CD4-positive, alpha-beta T cell treated with Interleukin-15 for 1 hour (primary cell): Measurements from ENCODE around the gene IL3.

Source experiments
- DNase-seq: peaks from one replicate; pipeline ENCODE4 v3.0.0-alpha.2; 2020

IL3 gene

DNA sequence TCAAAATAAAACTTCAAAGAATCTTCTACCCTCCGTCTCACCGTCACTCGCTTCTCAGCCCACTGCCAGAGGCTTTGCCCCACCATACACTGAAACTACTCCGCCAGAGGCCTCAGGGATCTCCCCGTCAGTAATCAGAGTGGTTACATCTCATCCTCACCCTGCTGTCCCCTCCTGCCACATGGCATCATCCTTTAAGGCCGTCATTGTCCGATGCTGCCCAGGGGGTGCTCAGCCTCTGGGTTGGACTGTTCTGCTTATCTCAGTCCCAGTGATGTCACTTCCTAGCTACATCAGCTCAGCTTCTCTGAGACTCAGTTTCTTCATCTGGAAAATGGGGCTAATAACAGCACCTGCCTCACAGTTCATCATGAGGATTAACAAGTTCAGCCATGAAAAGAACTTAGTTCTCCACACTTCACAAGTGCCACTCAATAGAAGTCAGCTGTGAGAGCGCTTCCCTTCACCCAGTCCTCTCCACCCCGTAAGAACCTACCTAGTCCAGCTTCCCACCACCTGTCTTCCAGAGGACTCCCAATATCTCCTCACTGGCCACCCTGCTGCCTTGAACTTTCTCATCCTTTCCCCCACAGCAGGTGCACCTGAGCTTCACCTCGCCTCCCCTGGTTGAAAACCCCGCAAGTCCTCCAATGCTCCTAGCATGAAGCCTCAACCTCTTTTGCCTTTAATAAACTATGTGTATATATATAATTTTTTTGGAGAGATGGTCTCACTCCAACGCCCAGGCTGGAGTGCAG is 2.8 kb upstream of the IL3 start:
- no peak for DNase-seq

- DNase-seq = no peak
Observed at GRCh38 chr5:132058646-132059042, 1.8 kb upstream of the IL3 start.

DNA sequence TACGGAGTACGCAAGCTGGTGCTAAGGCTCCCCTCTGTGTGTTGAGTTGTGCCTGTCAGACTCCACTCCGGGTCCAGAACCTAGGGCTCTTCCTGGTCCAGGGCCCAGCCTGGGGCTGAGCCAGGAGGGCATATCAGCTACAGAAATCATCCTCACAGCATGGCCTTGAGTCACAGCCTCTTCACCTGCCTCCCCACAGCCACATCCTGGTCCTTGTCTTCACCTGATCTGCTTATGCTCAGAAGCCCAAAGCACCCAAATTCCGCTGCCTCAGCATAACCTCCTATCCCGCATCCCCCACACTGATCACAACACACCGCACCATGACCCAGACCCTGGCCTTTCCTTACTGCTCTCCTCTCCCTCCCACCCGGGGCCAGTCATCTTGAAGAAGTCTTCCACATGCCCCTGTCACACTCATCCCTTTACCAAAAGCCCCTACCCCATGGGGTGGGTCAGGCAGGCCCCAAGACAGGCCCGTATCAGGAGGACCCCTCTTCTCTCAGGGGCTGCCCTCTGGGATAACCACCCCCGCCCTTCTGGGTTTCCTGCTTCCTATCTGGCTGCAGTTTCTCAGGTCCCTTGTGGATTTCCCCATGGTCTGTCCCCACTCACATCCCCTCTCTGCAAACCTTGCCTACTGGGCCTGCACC is 1.3 kb upstream of the IL3 start:
- DNase-seq = no peak

- no peak for DNase-seq
Observed at GRCh38 chr5:132059696-132060500, 557 bp upstream of the IL3 start.

DNA sequence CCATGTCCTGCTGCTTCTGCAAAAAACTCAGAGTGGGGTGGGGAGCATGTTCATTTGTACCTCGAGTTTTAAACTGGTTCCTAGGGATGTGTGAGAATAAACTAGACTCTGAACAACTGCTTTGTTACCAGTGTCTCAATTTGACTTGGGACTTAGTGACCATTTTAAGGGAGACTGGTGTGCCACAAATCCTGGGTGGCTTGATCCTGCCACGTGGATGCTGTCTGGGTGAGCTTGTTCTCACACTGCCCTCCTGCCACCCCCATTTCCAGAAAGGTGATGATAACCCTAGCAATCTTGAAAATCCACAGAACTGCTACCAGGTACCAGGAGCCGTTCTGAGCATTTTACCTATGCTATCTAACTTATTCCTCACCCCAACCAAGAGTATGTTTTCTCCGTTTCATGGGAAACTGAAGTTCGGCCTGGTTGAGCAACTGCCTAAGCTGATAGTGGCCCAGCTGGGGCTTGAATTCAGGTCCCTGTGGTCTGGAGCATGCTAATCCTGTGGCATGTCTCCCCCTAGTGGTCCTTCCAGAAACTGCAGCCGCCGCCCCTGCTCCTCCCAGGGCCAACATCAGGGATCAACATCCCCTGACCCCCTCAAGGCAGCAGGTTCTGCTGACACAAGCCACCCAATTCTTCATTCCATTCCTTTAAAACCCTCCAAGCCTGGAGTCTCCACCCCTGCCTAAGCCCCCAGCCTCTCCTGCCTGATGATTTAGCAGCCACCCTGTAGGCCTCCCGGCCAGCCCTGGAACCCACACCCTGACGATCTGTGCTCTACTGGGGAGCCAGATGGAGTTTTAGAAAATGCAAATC is 2.8 kb downstream of the IL3 start:
- peak; percentile 62 for DNase-seq

GRCh38 chr5:132064140-132064539 is 3.7 kb downstream of the IL3 start:
- no peak for DNase-seq

GRCh38 chr5:132064738-132065331 is 4.4 kb downstream of the IL3 start:
- peak; percentile 68 for DNase-seq

DNA sequence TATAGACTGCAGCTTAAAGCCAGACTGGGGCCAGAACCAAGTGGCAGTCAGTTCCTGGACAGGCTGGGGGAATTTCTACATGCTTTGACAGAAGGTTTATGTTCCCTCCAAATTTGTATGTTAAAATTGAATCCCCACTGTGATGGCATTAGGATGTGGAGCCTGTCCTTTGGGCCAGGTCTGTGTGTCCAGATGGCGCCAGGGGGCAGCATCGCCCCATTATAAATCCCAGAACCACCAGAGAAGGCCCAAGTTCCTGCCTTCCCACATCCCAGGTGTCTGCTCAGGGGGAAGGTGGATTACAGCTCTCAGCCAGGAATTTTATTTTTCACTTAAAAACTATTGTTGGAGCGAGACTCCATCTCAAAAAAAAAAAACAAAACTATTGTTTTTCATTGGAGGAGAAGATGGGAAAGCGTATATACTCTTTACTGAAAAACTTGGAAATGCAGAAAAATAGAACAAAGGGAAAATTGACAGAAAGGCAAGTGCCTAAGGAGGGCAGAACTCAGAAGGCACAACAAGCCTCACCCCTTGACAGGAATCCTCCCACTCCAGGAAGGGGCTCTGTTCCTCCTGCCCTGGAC is 5.0 kb downstream of the IL3 start:
- DNase-seq = no peak

DNA sequence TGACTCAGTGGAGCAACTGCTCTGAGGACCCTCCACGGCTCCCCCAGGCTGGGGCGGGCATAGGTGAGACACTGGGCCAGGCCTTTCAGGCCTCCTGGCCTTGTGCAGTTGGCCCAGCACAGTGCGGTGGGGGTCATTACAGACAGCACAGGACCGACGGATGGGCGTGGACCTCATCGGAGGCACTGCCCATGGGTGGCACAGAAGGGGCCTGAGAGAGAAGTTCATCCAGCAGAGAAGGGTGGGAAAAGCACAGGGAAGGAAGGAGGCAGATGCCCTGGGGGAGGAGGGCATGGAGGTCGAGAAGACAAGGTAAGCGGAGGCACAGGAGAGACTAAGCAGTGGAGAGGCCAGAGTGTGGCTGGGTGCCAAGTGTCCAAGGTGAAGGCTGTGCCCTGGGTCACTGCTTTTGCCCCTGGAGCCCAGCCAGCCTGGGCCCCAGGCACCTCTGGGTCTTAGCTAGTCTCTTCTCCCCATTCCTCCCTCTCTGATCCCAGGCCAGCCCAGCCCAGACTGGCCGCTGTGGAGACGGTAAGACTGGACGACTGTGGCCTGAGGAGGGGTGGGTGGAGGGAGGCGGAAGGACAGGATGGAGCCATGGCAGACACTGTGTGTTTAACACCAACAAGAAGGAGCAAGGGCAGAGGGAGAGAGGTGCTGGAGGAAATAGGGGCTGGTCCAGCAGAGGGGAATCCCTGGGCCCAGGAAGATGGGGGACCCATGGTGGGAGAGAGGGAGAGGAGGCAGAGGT is 5.7 kb downstream of the IL3 start:
- DNase-seq = no peak

DNA sequence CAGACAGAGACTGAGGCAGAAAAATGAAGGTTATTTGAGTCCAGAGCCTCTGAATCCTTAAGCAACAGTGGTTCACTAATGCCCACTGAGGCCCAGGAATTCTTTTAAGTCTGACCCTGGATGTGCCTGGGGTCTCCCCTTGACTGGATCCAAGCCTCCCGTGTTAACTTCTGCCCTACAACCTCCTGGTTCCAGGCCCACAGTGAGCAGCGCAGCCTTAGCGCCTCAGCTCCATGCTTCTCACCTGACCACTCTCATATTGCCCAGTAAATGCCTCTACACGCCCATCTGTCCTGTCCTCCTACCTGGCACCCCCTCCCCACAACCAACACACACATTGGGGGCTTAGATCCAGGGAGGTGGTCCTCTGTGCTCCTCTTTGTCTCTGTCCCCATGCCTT is 6.4 kb downstream of the IL3 start:
- DNase-seq = no peak

GRCh38 chr5:132067451-132067850 is 7.0 kb downstream of the IL3 start:
- DNase-seq = no peak

- no peak for DNase-seq
Observed at GRCh38 chr5:132067941-132068808, 7.7 kb downstream of the IL3 start.

GRCh38 chr5:132069561-132069960 is 9.1 kb downstream of the IL3 start:
- no peak for DNase-seq

GRCh38 chr5:132069994-132070393 is 9.5 kb downstream of the IL3 start:
- DNase-seq = no peak

DNA sequence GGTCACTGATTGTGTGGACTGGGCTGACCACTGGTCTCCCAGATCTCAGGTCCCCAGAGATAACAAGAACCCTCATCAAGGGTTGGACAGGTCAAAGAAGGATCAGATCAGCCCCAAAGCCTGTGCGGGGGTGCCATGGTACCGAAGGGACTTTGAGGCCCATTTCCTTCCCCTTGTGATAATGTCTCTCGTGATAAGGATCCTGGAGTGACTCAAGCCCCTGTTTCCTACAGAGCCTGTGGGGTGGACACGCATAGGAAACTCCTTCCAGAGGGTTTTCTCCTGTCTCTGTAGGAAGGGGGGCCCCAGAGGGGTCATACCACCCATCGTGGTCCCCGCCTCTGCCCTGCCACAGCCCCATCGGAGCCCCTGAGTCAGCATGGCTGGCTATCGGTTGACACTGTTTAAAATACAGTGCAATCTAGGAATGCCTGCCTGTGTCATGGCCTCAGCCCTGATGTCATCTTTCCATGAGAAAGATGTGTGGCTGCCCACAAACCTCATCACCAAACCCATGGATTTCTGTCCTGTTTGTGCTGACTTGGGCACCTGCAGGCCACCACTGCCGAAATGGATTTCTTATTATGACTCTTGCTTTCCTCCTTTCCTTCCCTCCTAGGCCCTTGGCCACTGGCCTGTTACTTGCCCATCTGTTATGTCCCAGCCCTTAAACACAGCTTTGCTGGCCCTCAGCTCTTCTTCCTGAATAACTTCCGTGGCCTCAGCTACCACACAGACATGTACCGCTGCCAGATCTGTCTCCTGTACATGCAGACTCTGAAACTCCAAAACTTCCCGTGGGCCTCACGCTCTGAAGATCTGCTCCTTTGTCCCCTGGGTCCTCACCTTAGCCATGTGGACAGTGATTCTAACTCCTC is 10.2 kb downstream of the IL3 start:
- DNase-seq = no peak

DNA sequence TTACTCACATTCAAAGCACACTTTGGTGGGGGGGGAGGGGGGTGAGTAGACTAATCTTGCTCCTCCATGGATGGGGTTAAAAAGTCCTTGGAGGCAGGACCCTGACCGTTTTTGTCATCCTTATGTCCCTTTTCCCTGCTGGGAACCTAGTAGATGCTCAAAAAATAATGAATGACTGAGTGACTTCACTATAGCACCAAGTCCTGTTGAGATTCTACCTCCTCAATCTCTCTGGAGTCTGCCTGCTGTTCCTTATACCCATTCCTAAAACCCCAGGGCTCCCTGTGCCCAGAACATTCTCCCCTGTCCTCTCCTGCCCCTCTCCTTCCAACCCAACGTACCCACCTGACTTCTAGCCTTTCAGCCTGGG is 10.9 kb downstream of the IL3 start:
- DNase-seq = no peak

DNA sequence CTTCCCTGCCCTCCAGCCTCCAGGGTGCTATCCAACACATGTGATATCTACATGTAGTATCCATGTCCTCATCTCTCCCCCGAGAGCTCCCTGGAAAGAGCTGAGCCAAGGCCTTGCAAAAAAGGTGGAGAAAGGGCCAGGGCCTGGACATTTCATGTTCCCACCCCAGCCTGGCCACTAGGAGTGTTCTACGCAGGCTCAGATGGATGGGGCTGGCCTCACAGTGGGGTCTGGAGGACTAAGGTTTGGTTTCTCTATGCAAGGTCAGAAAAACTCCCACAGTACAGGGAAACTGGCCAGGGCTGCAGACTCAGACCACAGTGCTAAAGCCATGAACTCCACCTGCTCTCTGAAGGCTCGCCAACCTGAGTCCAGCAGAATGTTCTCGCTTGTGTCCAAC is 11.6 kb downstream of the IL3 start:
- DNase-seq = no peak

DNA sequence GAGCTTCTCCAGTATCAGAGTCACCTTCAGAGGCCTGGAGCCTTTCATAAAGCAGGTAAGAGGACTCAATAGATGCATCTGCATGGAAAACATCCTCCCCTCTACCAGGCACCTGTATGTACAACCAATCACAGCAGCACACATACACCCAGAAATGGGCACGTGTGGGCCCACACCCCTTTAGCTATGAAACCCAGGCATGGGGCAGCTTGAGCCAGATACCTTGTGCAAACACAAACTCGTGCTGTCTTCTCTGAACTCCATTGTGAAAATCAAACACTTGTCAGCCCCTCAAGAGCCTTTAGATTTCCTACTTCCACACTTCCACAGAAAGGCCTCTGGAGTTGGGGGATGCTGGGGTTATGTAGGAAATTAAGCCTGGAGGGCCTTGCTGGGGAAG is 12.1 kb downstream of the IL3 start:
- no peak for DNase-seq

- DNase-seq = no peak
Observed at GRCh38 chr5:132073231-132074013, 13.0 kb downstream of the IL3 start, which contains the start of gene CSF2. Gene CSF2 (plus strand): TSS chr5:132073789. CDS start chr5:132073824, 35 bp downstream.
